Left ventricle myocardium inferior (tissue), 1 donor: ENCODE data around the gene CST5. TPM values are rescaled to one million over a fixed set of nuclear protein-coding genes. Genes with fewer than 3 reads are reported as not detected.

Experiments
- DNase-seq: peaks from one replicate; pipeline ENCODE4 v3.0.0-alpha.2; 2020
- H3K27ac ChIP-seq: fragments of 200-600 bp; replicated peaks from 2 replicates; pipeline ENCODE4 v1.8.0; 2021
- H3K27me3 ChIP-seq: fragments of 200-600 bp; 2 replicates; pipeline ENCODE4 v1.8.0; 2021; ENCODE audit warnings: low read depth
- H3K36me3 ChIP-seq: fragments of 200-600 bp; 2 replicates; pipeline ENCODE4 v1.8.0; 2021
- H3K4me1 ChIP-seq: fragments of 200-600 bp; 2 replicates; pipeline ENCODE4 v1.8.0; 2021
- H3K4me3 ChIP-seq: fragments of 200-600 bp; 2 replicates; pipeline ENCODE4 v1.8.0; 2021; ENCODE audit warnings: mild to moderate bottlenecking, moderate library complexity
- H3K9me3 ChIP-seq: fragments of 200-600 bp; replicated peaks from 2 replicates; pipeline ENCODE4 v1.8.0; 2021
- intact Hi-C: fragments of 100-400 bp; cut with micrococcal nuclease; formaldehyde crosslinking; loops from one replicate; pipeline ENCODE4 v1.11.0; 2022
- total RNA-seq: library from RNA; stranded (reverse); fragmentation: NEBNext Ultra II Directional; extraction: Animal tissue kit (Norgen Biotek cat#: 25700); gene quantifications from one replicate; pipeline ENCODE4 v1.2.1, GENCODE V29; 2021
- TF ChIP-seq, protein P1 (sequence below): fragments of 200-600 bp; IDR thresholded peaks from 2 replicates; pipeline ENCODE4 v1.8.0; 2021; ENCODE audit warnings: antibody characterized with exemption, mild to moderate bottlenecking, borderline replicate concordance
- donor health status: DM: no; HTN: yes; CAD: no; lungs with severe emphysema.

The CST5 gene
- total RNA-seq, 1 donor from 2014 or later = not detected

DNA sequence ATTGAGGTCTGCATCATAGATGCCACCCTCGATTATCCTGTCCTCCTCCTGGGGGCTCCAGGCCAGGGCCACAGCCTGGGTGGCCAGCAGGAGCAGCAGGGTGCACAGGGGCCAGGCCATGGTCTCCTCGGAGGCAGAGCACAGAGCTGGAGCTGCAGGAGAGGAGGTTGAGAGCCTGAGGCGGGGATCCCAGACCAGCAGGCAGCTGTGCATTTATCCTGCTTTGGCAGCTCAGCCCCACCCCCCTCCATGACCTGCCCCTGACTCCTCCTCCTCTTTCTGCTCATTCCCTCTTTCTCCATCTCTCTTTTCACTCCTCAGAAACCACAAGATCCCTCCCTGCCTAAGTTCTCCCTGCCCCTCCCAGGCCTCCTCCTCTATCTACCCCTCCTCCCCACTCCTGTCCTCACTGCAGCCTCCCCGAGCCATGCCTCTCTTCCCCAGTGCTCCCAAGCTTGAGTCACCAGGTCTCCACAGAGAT, 53.0 kb downstream of the CST5 start, which contains the start of gene CST2:
TSS of gene CST2 (minus strand) at position 189 of the 481 bp plus-strand sequence. CDS start at position 120, 69 bp downstream.
- intact Hi-C loops = no loop called here
- no peak within 1 kb of the TSS for H3K27ac ChIP-seq
- H3K4me3 ChIP-seq = no peak within 1 kb of the TSS
- H3K36me3 ChIP-seq = no peaks in the 10 kb centered on the region
- no peak for DNase-seq
- H3K9me3 ChIP-seq = no peaks in the 10 kb centered on the region
- TF ChIP-seq, protein P1, sequence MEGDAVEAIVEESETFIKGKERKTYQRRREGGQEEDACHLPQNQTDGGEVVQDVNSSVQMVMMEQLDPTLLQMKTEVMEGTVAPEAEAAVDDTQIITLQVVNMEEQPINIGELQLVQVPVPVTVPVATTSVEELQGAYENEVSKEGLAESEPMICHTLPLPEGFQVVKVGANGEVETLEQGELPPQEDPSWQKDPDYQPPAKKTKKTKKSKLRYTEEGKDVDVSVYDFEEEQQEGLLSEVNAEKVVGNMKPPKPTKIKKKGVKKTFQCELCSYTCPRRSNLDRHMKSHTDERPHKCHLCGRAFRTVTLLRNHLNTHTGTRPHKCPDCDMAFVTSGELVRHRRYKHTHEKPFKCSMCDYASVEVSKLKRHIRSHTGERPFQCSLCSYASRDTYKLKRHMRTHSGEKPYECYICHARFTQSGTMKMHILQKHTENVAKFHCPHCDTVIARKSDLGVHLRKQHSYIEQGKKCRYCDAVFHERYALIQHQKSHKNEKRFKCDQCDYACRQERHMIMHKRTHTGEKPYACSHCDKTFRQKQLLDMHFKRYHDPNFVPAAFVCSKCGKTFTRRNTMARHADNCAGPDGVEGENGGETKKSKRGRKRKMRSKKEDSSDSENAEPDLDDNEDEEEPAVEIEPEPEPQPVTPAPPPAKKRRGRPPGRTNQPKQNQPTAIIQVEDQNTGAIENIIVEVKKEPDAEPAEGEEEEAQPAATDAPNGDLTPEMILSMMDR = no peak
- H3K27me3 ChIP-seq = no peaks in the 10 kb centered on the region
- H3K4me1 ChIP-seq = no peaks in the 10 kb centered on the region

Other genes starting within 250 kb of the CST5 start
- gene CST3, start 241.8 kb downstream of the CST5 start, total RNA-seq = 576 TPM
- gene CST4, start 190.7 kb downstream of the CST5 start, total RNA-seq = not detected
- gene CST1, start 128.8 kb downstream of the CST5 start, total RNA-seq = not detected
- gene CST2, start 53.0 kb downstream of the CST5 start, total RNA-seq = not detected
- gene GGTLC1, start 109.0 kb upstream of the CST5 start, total RNA-seq = not detected